ENCODE results near the gene ZNF638. TPM values are rescaled to one million over a fixed set of nuclear protein-coding genes. Genes with fewer than 3 reads are reported as not detected.

The ZNF638 gene
- total and polyA plus RNA-seq, 2 of the 8 experiments (the other 6 are each of a cell fraction or from before 2014, with no cell fraction given) = 45.3 to 143 TPM

DNA sequence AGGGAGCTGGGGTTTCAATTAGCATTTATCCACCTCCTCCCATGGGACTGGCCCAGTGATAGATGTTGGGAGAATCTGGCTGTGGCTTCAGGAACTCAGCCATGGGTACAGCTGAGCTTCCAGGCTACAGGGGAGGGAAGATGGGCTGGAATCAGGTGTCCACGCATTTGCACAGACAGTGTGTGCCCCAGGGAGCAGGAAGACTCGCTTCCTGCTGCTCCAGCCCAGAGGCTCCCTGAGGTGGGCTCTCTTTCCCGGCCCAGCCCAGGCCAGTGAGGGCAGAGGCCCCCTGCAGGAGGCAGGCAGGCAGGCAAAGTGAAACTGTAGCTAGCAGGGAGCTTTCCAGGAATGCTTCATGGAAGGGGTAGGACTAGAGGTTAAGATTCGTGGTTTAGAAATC is 150.5 kb downstream of the ZNF638 start:
- Histone ChIP-seq H3K4ac (replicated peaks; ENCODE audit: insufficient read length, low read depth, low read length) (no peak overlapping the region), H3K23ac (ENCODE audit: insufficient read length) (no peak overlapping the region), H4K5ac (ENCODE audit: insufficient read length, low read depth, low read length) (no peak overlapping the region), H3K79me2 (ENCODE audit: control insufficient read depth in 1 of 2, insufficient read depth in 2 of 2, low read length in 2 of 2) (no peaks in the 10 kb centered on the region), H4K91ac (replicated peaks; ENCODE audit: insufficient read length, low read length) (peak overlapping the region; percentile 61), H4K20me1 (replicated peaks in 1 of 2; ENCODE audit: control insufficient read depth in 1 of 2, insufficient read depth in 2 of 2, low read length in 2 of 2) (no peaks in the 10 kb centered on the region), H3K79me1 (ENCODE audit: low read depth, low read length) (no peaks in the 10 kb centered on the region), H3K18ac (ENCODE audit: extremely low read depth, low read length) (no peak overlapping the region), H2BK15ac (ENCODE audit: low read length) (0 out of 2 replicates have a peak overlapping the region, but pooled peaks have one; percentile 88), H3K4me1 (replicated peaks in 1 of 4; ENCODE audit: control insufficient read depth in 3 of 4, insufficient read depth in 4 of 4, low read length in 3 of 4) (peaks cover 3 to 12% (median 4%) of the 10 kb centered on the region in 4 experiments; a peak in 5 of 7 replicates), H4K8ac (ENCODE audit: extremely low read depth, insufficient read depth, low read length) (peak overlapping the region; percentile 7; the same call in 1 of the 2 replicates), H2BK20ac (ENCODE audit: low read length) (no peak overlapping the region), H2AK5ac (ENCODE audit: low read depth, low read length) (no peak overlapping the region), H3K4me3 (ENCODE audit: extremely low read depth in 1 of 4, insufficient read depth in 2 of 4, low read depth in 3 of 4, low read length in 4 of 4) (no peak overlapping the region), H3K56ac (replicated peaks; ENCODE audit: insufficient read length, low read depth, low read length) (no peak overlapping the region), H3K36me3 (ENCODE audit: control insufficient read depth in 2 of 4, insufficient read depth in 4 of 4, low read length in 3 of 4) (no peaks in the 10 kb centered on the region), H3K14ac (ENCODE audit: insufficient read length) (no peak overlapping the region), H2BK12ac (ENCODE audit: low read depth, low read length) (no peak overlapping the region), H3K9me3 (ENCODE audit: insufficient read depth in 2 of 2, low read depth in 1 of 2, low read length in 1 of 2) (no peaks in the 10 kb centered on the region), H2AFZ (ENCODE audit: low read length) (no peak overlapping the region), H3K9ac (replicated peaks in 1 of 4; ENCODE audit: extremely low read depth in 1 of 4, low read depth in 3 of 4, low read length in 3 of 4) (no peak overlapping the region), H3K27me3 (replicated peaks in 1 of 4; ENCODE audit: control insufficient read depth in 3 of 4, extremely low read depth in 1 of 4, insufficient read depth in 3 of 4, low read length in 3 of 4) (no peaks in the 10 kb centered on the region; a peak in 1 of 7 replicates), H3K4me2 (ENCODE audit: insufficient read depth in 1 of 2, low read depth in 2 of 2, low read length in 2 of 2) (no peak overlapping the region), H3K27ac (ENCODE audit: low read depth, low read length) (no peak overlapping the region), H2BK5ac (ENCODE audit: low read depth, low read length) (no peak overlapping the region), H3K23me2 (ENCODE audit: low read depth, low read length) (no peaks in the 10 kb centered on the region), H2BK120ac (replicated peaks; ENCODE audit: low read depth, low read length) (no peak overlapping the region)
- no peak for FAIRE-seq
- 69% methylated on average over 4 of the region's 4 CpGs; no CpG with 5 or more reads in 1 of the 2 experiments for WGBS, 2 experiments (ENCODE audit: extremely low coverage in 1 of 2, insufficient coverage in 1 of 2, insufficient read length in 1 of 2, insufficient replicate concordance in 2 of 2, low coverage in 1 of 2, low lambda C conversion rate in 2 of 2, missing lambda C conversion rate in 1 of 2)
- ChIA-PET POLR2A (ENCODE audit: partially characterized antibody) (interaction anchor here (0.9 to 1.9 kb wide), 3 partner anchors 10 to 27 kb away, joined by 3 to 9 read pairs (median 4); no protein-coding TSS in a partner anchor), CTCF (ENCODE audit: partially characterized antibody) (interaction anchor here (0.6 to 7.5 kb wide), 8 partner anchors 12 to 180 kb away, joined by 3 to 66 read pairs (median 8); partner anchors contain the start of gene DYSF)
- no peak for DNase-seq (ENCODE audit: low read depth in 1 of 2, low spot score in 2 of 2)
- TF ChIP-seq SIN3A (conservative IDR thresholded peaks at IDR 0.05 in 1 of 2, IDR thresholded peaks at IDR 0.05 in 1 of 2; ENCODE audit: low read depth in 1 of 2, low read length in 2 of 2) (no peak), YY1 (IDR thresholded peaks at IDR 0.05; ENCODE audit: low read depth, low read length) (no peak), PHF8 (conservative IDR thresholded peaks at IDR 0.05; ENCODE audit: low read depth, low read length) (no peak), SRF (IDR thresholded peaks at IDR 0.05; ENCODE audit: low read depth, low read length) (no peak), JUND (IDR thresholded peaks at IDR 0.05; ENCODE audit: low read length) (no peak), RBBP5 (IDR thresholded peaks at IDR 0.05; ENCODE audit: borderline replicate concordance, low read depth, low read length) (no peak), BCL11A (IDR thresholded peaks at IDR 0.05; ENCODE audit: low read depth in 2 of 2, low read length in 2 of 2) (no peak), RAD21 (IDR thresholded peaks at IDR 0.05 in 1 of 2, conservative IDR thresholded peaks at IDR 0.05 in 1 of 2; ENCODE audit: low read depth in 2 of 2, low read length in 2 of 2) (peak in 1 of 2 experiments; percentile 46; a peak in 1 of 4 replicates)
- TF ChIP-seq, protein P1, sequence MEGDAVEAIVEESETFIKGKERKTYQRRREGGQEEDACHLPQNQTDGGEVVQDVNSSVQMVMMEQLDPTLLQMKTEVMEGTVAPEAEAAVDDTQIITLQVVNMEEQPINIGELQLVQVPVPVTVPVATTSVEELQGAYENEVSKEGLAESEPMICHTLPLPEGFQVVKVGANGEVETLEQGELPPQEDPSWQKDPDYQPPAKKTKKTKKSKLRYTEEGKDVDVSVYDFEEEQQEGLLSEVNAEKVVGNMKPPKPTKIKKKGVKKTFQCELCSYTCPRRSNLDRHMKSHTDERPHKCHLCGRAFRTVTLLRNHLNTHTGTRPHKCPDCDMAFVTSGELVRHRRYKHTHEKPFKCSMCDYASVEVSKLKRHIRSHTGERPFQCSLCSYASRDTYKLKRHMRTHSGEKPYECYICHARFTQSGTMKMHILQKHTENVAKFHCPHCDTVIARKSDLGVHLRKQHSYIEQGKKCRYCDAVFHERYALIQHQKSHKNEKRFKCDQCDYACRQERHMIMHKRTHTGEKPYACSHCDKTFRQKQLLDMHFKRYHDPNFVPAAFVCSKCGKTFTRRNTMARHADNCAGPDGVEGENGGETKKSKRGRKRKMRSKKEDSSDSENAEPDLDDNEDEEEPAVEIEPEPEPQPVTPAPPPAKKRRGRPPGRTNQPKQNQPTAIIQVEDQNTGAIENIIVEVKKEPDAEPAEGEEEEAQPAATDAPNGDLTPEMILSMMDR (IDR thresholded peaks at IDR 0.05; ENCODE audit: control extremely low read depth in 1 of 3, insufficient read depth in 1 of 3, low read depth in 1 of 3, low read length in 3 of 3) = peak; percentile 33 to 59 (median 54)

Measured in H1 (cell line).